ENCODE results near the gene LAMA2. TPM values are rescaled to one million over a fixed set of nuclear protein-coding genes. Genes with fewer than 3 reads are reported as not detected.

LAMA2 gene
- total RNA-seq, 4 donors from 2014 or later, result 203 to 339 (median 275) TPM

DNA sequence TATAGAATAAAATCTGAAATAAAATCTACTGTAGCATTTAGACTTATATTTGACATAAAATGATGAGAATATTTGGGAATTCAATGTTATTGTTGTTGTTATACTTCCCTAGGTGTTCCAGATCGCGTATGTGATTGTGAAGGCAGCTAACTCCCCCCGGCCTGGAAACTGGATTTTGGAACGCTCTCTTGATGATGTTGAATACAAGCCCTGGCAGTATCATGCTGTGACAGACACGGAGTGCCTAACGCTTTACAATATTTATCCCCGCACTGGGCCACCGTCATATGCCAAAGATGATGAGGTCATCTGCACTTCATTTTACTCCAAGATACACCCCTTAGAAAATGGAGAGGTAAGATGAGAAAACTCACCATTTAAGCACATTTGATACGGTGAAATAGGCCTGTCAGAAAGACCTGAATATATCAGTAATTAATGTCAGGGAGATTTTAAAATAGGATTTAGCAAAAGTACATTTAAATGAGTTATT lies 215.2 kb downstream of the LAMA2 start:
- 92 to 93% methylated on average over 9 of the region's 9 CpGs for WGBS, 2 donors
- peaks cover 0 to 40% (median 0%) of the 10 kb centered on the region in 4 donors for H3K4me1 ChIP-seq
- no peak overlapping the region for H3K4me3 ChIP-seq
- H3K27me3 ChIP-seq, result no peaks in the 10 kb centered on the region
- no peaks in the 10 kb centered on the region for H3K9me3 ChIP-seq
- no peak for TF ChIP-seq POLR2A (IDR thresholded peaks at IDR 0.05)
- TF ChIP-seq, protein P1, sequence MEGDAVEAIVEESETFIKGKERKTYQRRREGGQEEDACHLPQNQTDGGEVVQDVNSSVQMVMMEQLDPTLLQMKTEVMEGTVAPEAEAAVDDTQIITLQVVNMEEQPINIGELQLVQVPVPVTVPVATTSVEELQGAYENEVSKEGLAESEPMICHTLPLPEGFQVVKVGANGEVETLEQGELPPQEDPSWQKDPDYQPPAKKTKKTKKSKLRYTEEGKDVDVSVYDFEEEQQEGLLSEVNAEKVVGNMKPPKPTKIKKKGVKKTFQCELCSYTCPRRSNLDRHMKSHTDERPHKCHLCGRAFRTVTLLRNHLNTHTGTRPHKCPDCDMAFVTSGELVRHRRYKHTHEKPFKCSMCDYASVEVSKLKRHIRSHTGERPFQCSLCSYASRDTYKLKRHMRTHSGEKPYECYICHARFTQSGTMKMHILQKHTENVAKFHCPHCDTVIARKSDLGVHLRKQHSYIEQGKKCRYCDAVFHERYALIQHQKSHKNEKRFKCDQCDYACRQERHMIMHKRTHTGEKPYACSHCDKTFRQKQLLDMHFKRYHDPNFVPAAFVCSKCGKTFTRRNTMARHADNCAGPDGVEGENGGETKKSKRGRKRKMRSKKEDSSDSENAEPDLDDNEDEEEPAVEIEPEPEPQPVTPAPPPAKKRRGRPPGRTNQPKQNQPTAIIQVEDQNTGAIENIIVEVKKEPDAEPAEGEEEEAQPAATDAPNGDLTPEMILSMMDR (IDR thresholded peaks at IDR 0.05), result no peak
- no peak overlapping the region for H3K27ac ChIP-seq
- peaks cover 0 to 25% (median 0%) of the 10 kb centered on the region in 3 donors for H3K36me3 ChIP-seq
- no peak for DNase-seq (ENCODE audit: low spot score in 2 of 2)

DNA sequence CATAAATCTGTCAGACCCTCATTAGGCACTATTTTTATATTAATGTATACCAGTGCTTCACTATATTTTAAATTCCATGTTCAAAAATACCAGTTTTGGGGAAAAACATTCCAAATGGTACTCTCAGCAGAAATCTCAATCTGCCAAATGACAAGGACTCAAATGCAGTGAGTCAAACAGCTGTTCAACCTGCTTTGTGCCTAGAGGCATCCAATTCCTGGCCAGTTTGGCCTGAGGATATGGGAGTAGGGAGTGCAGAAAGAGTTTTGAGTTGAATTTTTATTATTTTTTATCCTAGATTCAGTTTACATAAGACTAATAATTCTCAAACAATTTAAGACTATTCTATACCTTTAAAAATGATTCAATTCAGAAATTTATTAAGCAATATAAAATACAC lies 216.8 kb downstream of the LAMA2 start:
- TF ChIP-seq EP300 (IDR thresholded peaks at IDR 0.05) (no peak), POLR2A (IDR thresholded peaks at IDR 0.05) (no peak)
- TF ChIP-seq, protein P1 (IDR thresholded peaks at IDR 0.05), result no peak
- H3K4me3 ChIP-seq, result no peak overlapping the region
- peaks cover 0 to 25% (median 0%) of the 10 kb centered on the region in 3 donors for H3K36me3 ChIP-seq
- no peaks in the 10 kb centered on the region for H3K9me3 ChIP-seq
- no peaks in the 10 kb centered on the region for H3K27me3 ChIP-seq
- peaks cover 0 to 40% (median 2%) of the 10 kb centered on the region in 4 donors for H3K4me1 ChIP-seq
- DNase-seq (ENCODE audit: low spot score in 2 of 2), result no peak
- peak overlapping the region in 1 of 4 donors; percentile 6 for H3K27ac ChIP-seq

GRCh38 chr6:129100164-129100563 lies 217.2 kb downstream of the LAMA2 start:
- peaks cover 0 to 40% (median 4%) of the 10 kb centered on the region in 4 donors for H3K4me1 ChIP-seq
- H3K36me3 ChIP-seq, result peaks cover 0 to 25% (median 0%) of the 10 kb centered on the region in 3 donors
- H3K27me3 ChIP-seq, result no peaks in the 10 kb centered on the region
- WGBS, 2 donors, result 79 to 88% methylated on average over 1 of the region's 1 CpG
- TF ChIP-seq POLR2A (IDR thresholded peaks at IDR 0.05), result no peak
- no peak for TF ChIP-seq EP300 (IDR thresholded peaks at IDR 0.05)
- TF ChIP-seq, protein P1 (IDR thresholded peaks at IDR 0.05), result no peak
- H3K9me3 ChIP-seq, result no peaks in the 10 kb centered on the region
- H3K27ac ChIP-seq, result no peak overlapping the region
- H3K4me3 ChIP-seq, result no peak overlapping the region
- no peak for DNase-seq (ENCODE audit: low spot score in 2 of 2)

GRCh38 chr6:129102741-129103140 lies 219.8 kb downstream of the LAMA2 start:
- Histone ChIP-seq H3K4me1 (peaks cover 0 to 43% (median 7%) of the 10 kb centered on the region in 4 donors), H3K27me3 (no peaks in the 10 kb centered on the region), H3K27ac (peak overlapping the region in 1 of 4 donors; percentile 77), H3K36me3 (peaks cover 0 to 25% (median 0%) of the 10 kb centered on the region in 3 donors), H3K9me3 (no peaks in the 10 kb centered on the region), H3K4me3 (no peak overlapping the region)
- 56 to 64% methylated on average over 4 of the region's 4 CpGs for WGBS, 2 donors
- no peak for TF ChIP-seq POLR2A (IDR thresholded peaks at IDR 0.05)
- TF ChIP-seq, protein P1 (IDR thresholded peaks at IDR 0.05), result no peak
- TF ChIP-seq EP300 (IDR thresholded peaks at IDR 0.05), result no peak
- DNase-seq (ENCODE audit: low spot score in 2 of 2), result peak in 1 of 2 donors; percentile 34

GRCh38 chr6:129104131-129104530 lies 221.2 kb downstream of the LAMA2 start:
- H3K27me3 ChIP-seq, result no peaks in the 10 kb centered on the region
- WGBS, 2 donors, result 39 to 55% methylated on average over 1 of the region's 1 CpG
- no peaks in the 10 kb centered on the region for H3K9me3 ChIP-seq
- TF ChIP-seq, protein P1 (IDR thresholded peaks at IDR 0.05), result no peak
- TF ChIP-seq EP300 (IDR thresholded peaks at IDR 0.05), result peak in 1 of 2 donors; percentile 23
- TF ChIP-seq POLR2A (IDR thresholded peaks at IDR 0.05), result no peak
- peak overlapping the region in 3 of 4 donors; percentile 13 to 77 (median 75) for H3K27ac ChIP-seq
- H3K4me3 ChIP-seq, result no peak overlapping the region
- no peak for DNase-seq (ENCODE audit: low spot score in 2 of 2)
- peaks cover 0 to 15% (median 0%) of the 10 kb centered on the region in 3 donors for H3K36me3 ChIP-seq
- peaks cover 0 to 43% (median 7%) of the 10 kb centered on the region in 4 donors for H3K4me1 ChIP-seq
